ENCODE data around the gene WSCD1.

Gene WSCD1

DNA sequence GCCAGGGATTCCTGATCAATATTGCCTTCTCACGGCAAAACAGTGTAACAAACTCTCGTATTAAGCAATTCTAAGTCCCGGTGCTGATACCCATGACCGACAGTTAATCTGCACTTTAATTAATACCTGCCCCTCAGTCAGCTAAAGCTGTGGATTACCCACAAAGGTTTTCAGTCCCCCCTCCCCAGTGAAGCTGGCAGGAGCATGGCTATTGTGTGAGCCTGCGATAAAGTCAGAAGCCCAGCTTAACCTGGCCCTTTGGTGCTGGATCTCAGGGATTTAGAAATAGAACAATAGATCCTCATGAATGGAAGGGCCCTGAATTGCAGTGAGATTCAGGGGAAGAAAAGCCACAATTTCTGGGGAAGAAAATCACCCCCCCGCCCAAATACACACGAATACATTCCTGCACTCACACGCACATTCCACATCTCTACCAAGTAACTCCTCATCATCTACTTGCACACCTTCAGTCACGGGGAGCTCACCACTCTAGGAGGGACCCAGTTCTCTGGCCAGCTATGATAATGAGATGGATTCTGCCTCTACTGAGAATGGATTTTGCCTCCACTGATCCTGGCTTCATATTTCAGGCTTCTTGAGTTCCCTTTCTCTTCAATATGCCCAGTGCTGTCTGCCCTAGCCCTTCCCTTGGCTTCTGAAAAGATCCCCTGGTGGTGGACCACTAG, 102.6 kb downstream of the WSCD1 start:
- H3K4me3 ChIP-seq (ENCODE audit: low read depth, low read length): no peak overlapping the region
- DNase-seq (ENCODE audit: low read depth): no peak
- TF ChIP-seq, protein P1, sequence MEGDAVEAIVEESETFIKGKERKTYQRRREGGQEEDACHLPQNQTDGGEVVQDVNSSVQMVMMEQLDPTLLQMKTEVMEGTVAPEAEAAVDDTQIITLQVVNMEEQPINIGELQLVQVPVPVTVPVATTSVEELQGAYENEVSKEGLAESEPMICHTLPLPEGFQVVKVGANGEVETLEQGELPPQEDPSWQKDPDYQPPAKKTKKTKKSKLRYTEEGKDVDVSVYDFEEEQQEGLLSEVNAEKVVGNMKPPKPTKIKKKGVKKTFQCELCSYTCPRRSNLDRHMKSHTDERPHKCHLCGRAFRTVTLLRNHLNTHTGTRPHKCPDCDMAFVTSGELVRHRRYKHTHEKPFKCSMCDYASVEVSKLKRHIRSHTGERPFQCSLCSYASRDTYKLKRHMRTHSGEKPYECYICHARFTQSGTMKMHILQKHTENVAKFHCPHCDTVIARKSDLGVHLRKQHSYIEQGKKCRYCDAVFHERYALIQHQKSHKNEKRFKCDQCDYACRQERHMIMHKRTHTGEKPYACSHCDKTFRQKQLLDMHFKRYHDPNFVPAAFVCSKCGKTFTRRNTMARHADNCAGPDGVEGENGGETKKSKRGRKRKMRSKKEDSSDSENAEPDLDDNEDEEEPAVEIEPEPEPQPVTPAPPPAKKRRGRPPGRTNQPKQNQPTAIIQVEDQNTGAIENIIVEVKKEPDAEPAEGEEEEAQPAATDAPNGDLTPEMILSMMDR (IDR thresholded peaks at IDR 0.05; ENCODE audit: insufficient read depth, low read depth, low read length, missing control alignments): no peak

DNA sequence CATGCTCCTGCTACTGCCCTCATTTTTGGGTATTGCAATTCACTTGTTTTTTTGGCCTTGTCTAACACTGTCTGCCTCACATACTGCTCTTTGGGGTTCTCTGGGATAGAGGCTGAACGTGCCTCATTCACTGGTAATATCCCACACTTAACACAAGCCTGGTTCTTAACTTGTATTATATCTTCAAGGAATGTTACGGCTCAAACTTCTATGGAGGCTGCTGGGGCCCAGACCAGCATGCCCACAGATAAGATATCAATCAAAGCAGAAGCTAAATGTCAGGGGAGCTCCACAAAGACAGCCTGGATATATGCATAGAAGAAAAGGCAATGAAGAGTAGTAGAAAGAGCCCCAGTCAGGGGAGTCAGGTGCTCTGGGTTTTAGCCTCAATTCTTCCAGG, 103.5 kb downstream of the WSCD1 start:
- TF ChIP-seq, protein P1 (IDR thresholded peaks at IDR 0.05; ENCODE audit: insufficient read depth, low read depth, low read length, missing control alignments): no peak
- no peak for DNase-seq (ENCODE audit: low read depth)
- H3K4me3 ChIP-seq (ENCODE audit: low read depth, low read length): no peak overlapping the region
